B cell (primary cell): ENCODE data around the gene C3. TPM values are rescaled to one million over a fixed set of nuclear protein-coding genes. Genes with fewer than 3 reads are reported as not detected.

Source experiments
- ATAC-seq: fragments of 200-7000 bp; cut with Tn5 transposase; one replicate; pipeline ENCODE4 v1.10.0; 2021; ENCODE audit warnings: low read depth, mild to moderate bottlenecking, moderate number of reproducible peaks, moderate library complexity
- CTCF ChIA-PET: fragments of 350-600 bp; sonication (Branson Sonifier 250); formaldehyde crosslinking; loops from one replicate; lab custom pipeline; 2021; ENCODE audit warnings: antibody characterized with exemption, inconsistent platforms; lab: Charles Lee
- POLR2A ChIA-PET: fragments of 350-600 bp; sonication (Branson Sonifier 250); formaldehyde crosslinking; loops from one replicate; lab custom pipeline; 2021; ENCODE audit warnings: antibody characterized with exemption; lab: Charles Lee
- DNase-seq: peaks from one replicate; pipeline ENCODE4 v3.0.0; 2013
- H2AFZ ChIP-seq: 2 replicates; pipeline ENCODE4 v1.6.1; 2012; ENCODE audit warnings: mild to moderate bottlenecking, low read depth, low read length; ENCODE audit not compliant: insufficient read depth, poor library complexity, severe bottlenecking
- H3K27ac ChIP-seq, 2 donors: 1 replicate in 1 of 2; 2 replicates in 1 of 2; pipeline ENCODE4 v1.5.1; 2012 to 2013; ENCODE audit warnings: low read length in 2 of 2, mild to moderate bottlenecking in 2 of 2, moderate library complexity in 1 of 2
- H3K27me3 ChIP-seq, 4 experiments: fragments of 200-600 bp in 1 of 4; sonication (generic) in 1 of 4; replicated peaks in 1 of 4; 1 replicate in 2 of 4; 2 replicates in 2 of 4; pipeline versions ENCODE4 v1.6.1 to v1.7.0; 2013 to 2016; ENCODE audit warnings: low read length in 3 of 4, mild to moderate bottlenecking in 2 of 4, mixed read lengths in 1 of 4, moderate library complexity in 1 of 4; ENCODE audit not compliant: insufficient read depth in 4 of 4, control insufficient read depth in 3 of 4; ENCODE audit errors: control extremely low read depth in 1 of 4
- H3K36me3 ChIP-seq, 2 experiments: replicated peaks in 1 of 2; 1 replicate in 1 of 2; 2 replicates in 1 of 2; pipeline versions ENCODE4 v1.6.1 to v1.7.1; 2013; ENCODE audit warnings: low read length in 1 of 2; ENCODE audit not compliant: insufficient read depth in 2 of 2, control insufficient read depth in 1 of 2; ENCODE audit errors: control extremely low read depth in 1 of 2, extremely low read depth in 1 of 2
- H3K4me1 ChIP-seq, 2 donors: fragments of 200-600 bp in 1 of 2; sonication (generic) in 1 of 2; 1 replicate in 1 of 2; 2 replicates in 1 of 2; pipeline versions ENCODE4 v1.5.1 to v1.6.1; 2013 to 2017; ENCODE audit warnings: low read length in 2 of 2; ENCODE audit not compliant: control insufficient read depth in 2 of 2, insufficient read depth in 2 of 2
- H3K4me2 ChIP-seq: replicated peaks from 2 replicates; pipeline ENCODE3; 2012; ENCODE audit warnings: mild to moderate bottlenecking, low read depth, low read length; ENCODE audit not compliant: poor library complexity, severe bottlenecking
- H3K4me3 ChIP-seq, 5 experiments: fragments of 200-600 bp in 1 of 5; sonication (generic) in 1 of 5; 1 replicate in 3 of 5; 2 replicates in 2 of 5; pipeline versions ENCODE4 v1.5.1 to v1.7.0; 2011 to 2016; ENCODE audit warnings: low read length in 4 of 5, mild to moderate bottlenecking in 4 of 5, low read depth in 2 of 5, control low read depth in 1 of 5, moderate library complexity in 1 of 5; ENCODE audit not compliant: insufficient read depth in 1 of 5; ENCODE audit errors: control extremely low read depth in 1 of 5, extremely low read depth in 1 of 5
- H3K79me2 ChIP-seq: fragments of 200-600 bp; sonication (generic); one replicate; pipeline ENCODE4 v1.6.0; 2016; ENCODE audit warnings: low read length; ENCODE audit not compliant: control insufficient read depth, insufficient read depth
- H3K9ac ChIP-seq: fragments of 200-600 bp; sonication (generic); 2 replicates; pipeline ENCODE4 v1.6.1; 2017; ENCODE audit warnings: mild to moderate bottlenecking, low read length, moderate library complexity
- H3K9me3 ChIP-seq, 3 donors: one replicate each; pipeline versions ENCODE4 v1.6.1 to v1.7.1; 2013; ENCODE audit warnings: low read length in 2 of 3; ENCODE audit not compliant: control insufficient read depth in 2 of 3, insufficient read depth in 1 of 3; ENCODE audit errors: control extremely low read depth in 1 of 3
- H4K20me1 ChIP-seq: 2 replicates; pipeline ENCODE4 v1.6.0; 2012; ENCODE audit warnings: mild to moderate bottlenecking, low read length; ENCODE audit not compliant: insufficient read depth, control insufficient read depth, poor library complexity, severe bottlenecking
- H3K27ac Mint-ChIP-seq: one replicate; pipeline ENCODE4 v1.8.0; 2021; ENCODE audit warnings: mixed read lengths
- H3K27me3 Mint-ChIP-seq: one replicate; pipeline ENCODE4 v1.8.0; 2021; ENCODE audit warnings: mixed read lengths
- H3K4me1 Mint-ChIP-seq: one replicate; pipeline ENCODE4 v1.8.0; 2021; ENCODE audit warnings: mixed read lengths
- H3K4me3 Mint-ChIP-seq: one replicate; pipeline ENCODE4 v1.8.0; 2021; ENCODE audit warnings: mixed read lengths
- H3K9me3 Mint-ChIP-seq: one replicate; pipeline ENCODE4 v1.8.0; 2022; ENCODE audit warnings: mixed read lengths; ENCODE audit not compliant: insufficient read depth
- CTCF ChIP-seq: fragments of 200-600 bp; IDR thresholded peaks from one replicate; pipeline ENCODE4 v1.8.0; 2022; ENCODE audit warnings: antibody characterized with exemption, mild to moderate bottlenecking
- EZH2 ChIP-seq: IDR thresholded peaks from 2 replicates; pipeline ENCODE4 v1.6.1; 2012; ENCODE audit warnings: borderline replicate concordance, low read depth, mild to moderate bottlenecking, moderate library complexity, low read length; ENCODE audit not compliant: insufficient read depth, poor library complexity, severe bottlenecking
- WGBS: methylation state at CpG from one replicate; pipeline ENCODE4 v1.1.5; 2013; ENCODE audit warnings: missing lambda C conversion rate; ENCODE audit not compliant: insufficient coverage; 5-methylcytosine and 5-hydroxymethylcytosine counted together
- intact Hi-C: fragments of 100-400 bp; cut with micrococcal nuclease; formaldehyde crosslinking; loops from one replicate; pipeline ENCODE4 v1.10.0; 2022
- polyA plus RNA-seq: library from polyadenylated mRNA; depleted of rRNA; stranded (reverse); fragments of >200 nt; gene quantifications from 2 replicates; pipeline ENCODE4 v1.2.3, GENCODE V29; 2012
- total RNA-seq, 2 donors: library from RNA; stranded (reverse); fragments of 120-200 nt in 1 of 2; gene quantifications; 1 replicate in 1 of 2; 2 replicates in 1 of 2; pipeline versions ENCODE4 v1.2.3 to v1.2.4, GENCODE V29; 2013 to 2022

Gene C3
- total and polyA plus RNA-seq, 2 donors (not counting 1 experiment from before 2014, with no cell fraction given) = 0.01 to 0.47 TPM

- H3K4me1 Mint-ChIP-seq = peaks cover 25% of the 10 kb centered on the region
- no peaks in the 10 kb centered on the region for H3K36me3 ChIP-seq
- H3K9ac ChIP-seq = no peak overlapping the region
- H3K4me3 Mint-ChIP-seq = no peak overlapping the region
- no peak overlapping the region for H3K27ac ChIP-seq
- DNase-seq (no peak), ATAC-seq (no peak)
- no peaks in the 10 kb centered on the region for H4K20me1 ChIP-seq
- H3K79me2 ChIP-seq = peaks cover 4% of the 10 kb centered on the region
- peaks cover 3% of the 10 kb centered on the region for H3K9me3 Mint-ChIP-seq
- H2AFZ ChIP-seq = no peak overlapping the region
- H3K9me3 ChIP-seq = peaks cover 0 to 3% (median 0%) of the 10 kb centered on the region in 3 donors
- 78% methylated on average over 4 of the region's 4 CpGs for WGBS
- no peaks in the 10 kb centered on the region for H3K27me3 ChIP-seq
- H3K4me2 ChIP-seq = no peak overlapping the region
- CTCF ChIA-PET = no interaction called here
- no peak overlapping the region for H3K4me3 ChIP-seq
- H3K27ac Mint-ChIP-seq = no peak overlapping the region
- peaks cover 17 to 22% of the 10 kb centered on the region in 2 donors for H3K4me1 ChIP-seq
- peaks cover 2% of the 10 kb centered on the region for H3K27me3 Mint-ChIP-seq
- TF ChIP-seq CTCF (no peak), EZH2 (no peak)
- POLR2A ChIA-PET = no interaction called here
- intact Hi-C loops = no loop called here
Measured at GRCh38 chr19:6717441-6717971, 2.9 kb downstream of the C3 start.

DNA sequence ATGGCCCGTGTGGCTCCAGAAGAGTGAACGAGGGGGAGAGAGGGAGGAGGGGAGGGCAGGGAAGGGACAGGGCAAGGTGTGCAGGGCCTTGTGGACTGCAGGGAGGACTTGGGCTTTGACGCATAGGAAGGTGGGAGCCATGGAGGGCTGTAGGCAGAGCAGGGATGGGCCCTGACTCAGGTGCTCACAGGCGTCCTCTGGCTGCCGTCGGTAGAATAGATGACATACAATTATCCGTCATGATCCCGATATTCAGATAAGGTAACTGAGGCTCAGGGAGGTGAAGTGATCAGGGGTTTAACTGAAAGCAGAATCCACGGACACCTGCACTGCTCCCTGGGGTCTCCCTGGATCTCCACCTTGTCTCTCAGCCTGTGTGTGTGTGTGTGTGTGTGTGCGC is 3.4 kb downstream of the C3 start:
- Histone ChIP-seq H2AFZ (no peak overlapping the region), H3K79me2 (peaks cover 4% of the 10 kb centered on the region), H3K9ac (no peak overlapping the region), H3K4me3 (no peak overlapping the region), H3K36me3 (no peaks in the 10 kb centered on the region), H3K27me3 (no peaks in the 10 kb centered on the region), H4K20me1 (no peaks in the 10 kb centered on the region), H3K27ac (no peak overlapping the region), H3K4me1 (peaks cover 13 to 17% of the 10 kb centered on the region in 2 donors), H3K4me2 (no peak overlapping the region), H3K9me3 (peaks cover 0 to 3% (median 0%) of the 10 kb centered on the region in 3 donors)
- Mint-ChIP-seq H3K9me3 (peaks cover 3% of the 10 kb centered on the region), H3K27ac (no peak overlapping the region), H3K27me3 (peaks cover 3% of the 10 kb centered on the region), H3K4me1 (peaks cover 20% of the 10 kb centered on the region), H3K4me3 (no peak overlapping the region)
- WGBS = 84% methylated on average over 10 of the region's 10 CpGs
- CTCF ChIA-PET = no interaction called here
- POLR2A ChIA-PET = no interaction called here
- no peak for DNase-seq
- intact Hi-C loops = no loop called here
- TF ChIP-seq CTCF = no peak
- no peak for ATAC-seq
